ENCODE measurements around the gene ITIH5.

ITIH5 gene

DNA sequence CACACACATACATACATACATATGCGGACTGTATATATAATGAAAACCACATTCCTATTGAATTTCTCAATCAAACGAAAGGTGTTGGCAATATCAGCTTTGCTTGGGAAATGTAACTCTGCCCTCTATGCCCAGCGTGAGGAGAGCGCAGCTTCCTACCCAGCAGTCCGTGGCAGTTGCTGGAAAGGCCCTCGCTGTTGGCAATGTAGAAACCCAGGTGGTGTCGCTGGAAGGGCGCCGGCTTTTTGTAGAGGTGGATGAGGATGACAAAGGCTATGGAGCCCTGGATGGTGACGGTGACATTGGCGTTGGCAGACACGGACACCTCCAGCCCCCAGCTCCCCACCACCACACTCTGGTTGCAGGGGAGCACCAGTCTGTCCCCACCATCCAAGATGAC is 100.9 kb downstream of the ITIH5 start:
- Histone ChIP-seq H3K36me3 (no peaks in the 10 kb centered on the region), H3K4me1 (no peaks in the 10 kb centered on the region), H3K4me3 (ENCODE audit: low read depth, low read length) (no peak overlapping the region), H3K27me3 (peaks cover 12% of the 10 kb centered on the region), H3K9me3 (no peaks in the 10 kb centered on the region)
- no peak for DNase-seq
- TF ChIP-seq, protein P1, sequence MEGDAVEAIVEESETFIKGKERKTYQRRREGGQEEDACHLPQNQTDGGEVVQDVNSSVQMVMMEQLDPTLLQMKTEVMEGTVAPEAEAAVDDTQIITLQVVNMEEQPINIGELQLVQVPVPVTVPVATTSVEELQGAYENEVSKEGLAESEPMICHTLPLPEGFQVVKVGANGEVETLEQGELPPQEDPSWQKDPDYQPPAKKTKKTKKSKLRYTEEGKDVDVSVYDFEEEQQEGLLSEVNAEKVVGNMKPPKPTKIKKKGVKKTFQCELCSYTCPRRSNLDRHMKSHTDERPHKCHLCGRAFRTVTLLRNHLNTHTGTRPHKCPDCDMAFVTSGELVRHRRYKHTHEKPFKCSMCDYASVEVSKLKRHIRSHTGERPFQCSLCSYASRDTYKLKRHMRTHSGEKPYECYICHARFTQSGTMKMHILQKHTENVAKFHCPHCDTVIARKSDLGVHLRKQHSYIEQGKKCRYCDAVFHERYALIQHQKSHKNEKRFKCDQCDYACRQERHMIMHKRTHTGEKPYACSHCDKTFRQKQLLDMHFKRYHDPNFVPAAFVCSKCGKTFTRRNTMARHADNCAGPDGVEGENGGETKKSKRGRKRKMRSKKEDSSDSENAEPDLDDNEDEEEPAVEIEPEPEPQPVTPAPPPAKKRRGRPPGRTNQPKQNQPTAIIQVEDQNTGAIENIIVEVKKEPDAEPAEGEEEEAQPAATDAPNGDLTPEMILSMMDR (IDR thresholded peaks at IDR 0.05; ENCODE audit: low read depth, low read length): no peak

DNA sequence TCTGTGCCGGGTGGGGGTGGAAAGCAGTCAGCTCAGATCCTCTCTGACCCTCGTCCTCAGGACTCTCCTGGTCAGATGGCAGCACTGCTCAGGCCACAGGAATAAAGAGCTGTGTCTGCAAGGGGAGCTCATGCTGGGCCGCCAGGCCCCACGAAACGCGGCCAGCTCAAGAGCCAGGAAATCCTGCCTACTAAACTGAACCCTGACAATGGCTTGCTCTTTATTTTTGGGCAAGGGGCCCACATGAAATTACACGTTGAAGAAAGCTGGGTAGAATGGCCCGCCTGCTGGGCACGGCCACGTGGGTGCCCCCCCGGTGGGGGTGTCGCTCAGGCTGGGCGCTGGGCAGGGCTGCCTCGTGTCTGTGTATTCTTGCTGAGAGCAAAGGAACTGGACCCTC is 103.0 kb downstream of the ITIH5 start:
- Histone ChIP-seq H3K4me3 (ENCODE audit: low read depth, low read length) (no peak overlapping the region), H3K4me1 (no peaks in the 10 kb centered on the region), H3K36me3 (no peaks in the 10 kb centered on the region), H3K9me3 (no peaks in the 10 kb centered on the region), H3K27me3 (peaks cover 21% of the 10 kb centered on the region)
- DNase-seq: no peak
- TF ChIP-seq, protein P1 (IDR thresholded peaks at IDR 0.05; ENCODE audit: low read depth, low read length): no peak

DNA sequence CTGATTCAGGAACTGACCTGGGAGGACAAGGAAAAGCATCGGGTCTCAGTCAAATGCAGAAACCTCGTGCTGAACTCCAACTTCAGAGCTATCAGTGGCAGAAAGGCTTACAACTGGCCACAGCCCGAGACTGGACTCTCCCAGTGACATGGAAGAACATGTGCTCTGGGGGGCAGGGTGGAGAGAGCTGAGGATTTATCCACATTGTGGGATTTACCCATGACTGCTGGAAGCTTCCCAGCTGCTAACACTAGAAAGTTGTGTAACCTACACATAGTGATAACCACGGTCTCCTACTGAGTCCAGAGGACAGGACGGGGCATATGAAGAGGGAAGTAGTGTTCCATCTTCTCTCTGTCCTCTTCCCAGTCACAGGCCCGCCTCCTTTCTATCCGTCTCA is 103.4 kb downstream of the ITIH5 start:
- Histone ChIP-seq H3K4me3 (ENCODE audit: low read depth, low read length) (no peak overlapping the region), H3K4me1 (no peaks in the 10 kb centered on the region), H3K9me3 (no peaks in the 10 kb centered on the region), H3K27me3 (peaks cover 24% of the 10 kb centered on the region), H3K36me3 (no peaks in the 10 kb centered on the region)
- TF ChIP-seq, protein P1 (IDR thresholded peaks at IDR 0.05; ENCODE audit: low read depth, low read length): no peak
- no peak for DNase-seq

DNA sequence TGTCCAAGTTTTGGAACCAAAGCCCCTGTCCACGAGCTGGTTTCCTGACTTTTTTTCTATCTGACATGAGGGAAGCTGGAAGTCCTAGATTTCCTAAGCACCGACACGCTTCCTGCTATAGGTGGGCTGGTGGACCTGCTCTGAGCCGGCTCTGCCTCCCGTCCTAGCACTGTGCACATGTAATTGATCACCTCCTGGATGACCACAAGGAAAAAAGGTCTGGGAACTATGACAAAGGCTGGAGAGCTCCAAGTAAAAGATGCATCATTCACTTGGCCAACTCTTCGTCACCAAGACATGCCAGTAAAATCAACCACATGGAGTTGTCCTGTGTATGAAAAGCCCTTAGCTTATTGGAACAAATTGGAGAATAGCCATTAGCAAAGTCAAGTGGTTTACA is 104.8 kb downstream of the ITIH5 start:
- no peaks in the 10 kb centered on the region for H3K36me3 ChIP-seq
- no peak for DNase-seq
- TF ChIP-seq, protein P1 (IDR thresholded peaks at IDR 0.05; ENCODE audit: low read depth, low read length): no peak
- peaks cover 24% of the 10 kb centered on the region for H3K27me3 ChIP-seq
- H3K9me3 ChIP-seq: no peaks in the 10 kb centered on the region
- no peaks in the 10 kb centered on the region for H3K4me1 ChIP-seq
- H3K4me3 ChIP-seq (ENCODE audit: low read depth, low read length): no peak overlapping the region

DNA sequence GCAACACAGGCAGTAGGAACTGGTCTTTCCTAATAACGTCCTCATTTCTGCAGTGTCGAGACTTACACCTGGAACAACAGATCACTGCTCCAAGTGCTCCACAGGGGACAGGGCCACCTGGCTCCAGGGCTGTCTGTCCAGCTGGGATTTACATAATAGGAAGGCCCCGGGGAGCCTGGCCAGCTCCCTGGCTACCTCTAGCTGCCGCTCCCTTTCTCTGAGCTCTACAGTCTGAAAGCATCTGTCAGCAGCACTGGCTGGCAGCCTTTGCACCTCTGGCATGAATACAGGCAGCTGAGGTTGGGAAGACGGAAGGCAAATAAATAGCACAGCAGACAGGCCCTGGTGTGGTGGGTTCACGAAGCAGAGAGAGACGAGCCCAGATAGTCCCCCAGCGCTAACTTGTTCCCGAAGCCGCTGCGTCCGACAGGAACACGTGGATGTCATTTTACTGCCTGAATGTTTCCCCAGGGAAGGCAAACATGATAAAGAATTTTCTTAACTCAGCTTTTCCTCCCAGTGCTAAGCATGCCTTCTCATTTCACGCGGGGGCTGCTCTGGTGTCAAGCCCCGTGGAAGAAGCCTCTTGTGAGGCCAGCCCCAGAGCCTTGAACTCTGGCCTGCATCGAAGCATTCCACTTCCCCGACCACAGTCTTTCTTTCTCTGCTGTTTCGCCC is 105.4 kb downstream of the ITIH5 start:
- TF ChIP-seq, protein P1 (IDR thresholded peaks at IDR 0.05; ENCODE audit: low read depth, low read length): no peak
- Histone ChIP-seq H3K4me3 (ENCODE audit: low read depth, low read length) (no peak overlapping the region), H3K4me1 (no peaks in the 10 kb centered on the region), H3K36me3 (no peaks in the 10 kb centered on the region), H3K9me3 (no peaks in the 10 kb centered on the region), H3K27me3 (peaks cover 24% of the 10 kb centered on the region)
- DNase-seq: no peak

DNA sequence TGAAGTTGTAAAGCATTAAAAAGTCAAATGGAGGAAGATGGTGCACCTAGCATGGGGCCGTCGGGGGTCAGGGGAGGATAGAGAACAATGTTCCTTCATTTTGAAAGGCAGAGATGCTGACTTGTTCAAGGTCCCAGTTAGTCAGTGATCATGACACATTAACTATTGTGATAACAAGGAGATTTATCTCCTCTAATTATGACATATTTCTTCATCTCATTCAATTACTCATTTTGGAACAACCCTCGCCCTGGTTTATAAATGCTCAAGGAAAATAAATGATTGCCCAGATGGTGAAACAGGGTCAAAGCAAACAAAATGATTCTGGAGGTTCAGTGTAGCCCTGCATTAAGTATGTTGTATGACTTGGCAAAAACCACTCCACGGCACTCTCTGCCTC is 106.2 kb downstream of the ITIH5 start:
- H3K9me3 ChIP-seq: no peaks in the 10 kb centered on the region
- no peak for DNase-seq
- H3K4me3 ChIP-seq (ENCODE audit: low read depth, low read length): no peak overlapping the region
- no peaks in the 10 kb centered on the region for H3K4me1 ChIP-seq
- H3K36me3 ChIP-seq: no peaks in the 10 kb centered on the region
- TF ChIP-seq, protein P1 (IDR thresholded peaks at IDR 0.05; ENCODE audit: low read depth, low read length): no peak
- H3K27me3 ChIP-seq: peaks cover 24% of the 10 kb centered on the region
